ENCODE results near the gene IQCE. TPM values are rescaled to one million over a fixed set of nuclear protein-coding genes. Genes with fewer than 3 reads are reported as not detected.
A peak's percentile ranks its signal among the peaks of the same experiment; 100 is the strongest.

IQCE gene
- total and polyA plus RNA-seq, 10 of the 15 experiments (the other 5 are each of a cell fraction or from before 2014, with no cell fraction given): 0.37 to 8.1 (median 3.7) TPM

DNA sequence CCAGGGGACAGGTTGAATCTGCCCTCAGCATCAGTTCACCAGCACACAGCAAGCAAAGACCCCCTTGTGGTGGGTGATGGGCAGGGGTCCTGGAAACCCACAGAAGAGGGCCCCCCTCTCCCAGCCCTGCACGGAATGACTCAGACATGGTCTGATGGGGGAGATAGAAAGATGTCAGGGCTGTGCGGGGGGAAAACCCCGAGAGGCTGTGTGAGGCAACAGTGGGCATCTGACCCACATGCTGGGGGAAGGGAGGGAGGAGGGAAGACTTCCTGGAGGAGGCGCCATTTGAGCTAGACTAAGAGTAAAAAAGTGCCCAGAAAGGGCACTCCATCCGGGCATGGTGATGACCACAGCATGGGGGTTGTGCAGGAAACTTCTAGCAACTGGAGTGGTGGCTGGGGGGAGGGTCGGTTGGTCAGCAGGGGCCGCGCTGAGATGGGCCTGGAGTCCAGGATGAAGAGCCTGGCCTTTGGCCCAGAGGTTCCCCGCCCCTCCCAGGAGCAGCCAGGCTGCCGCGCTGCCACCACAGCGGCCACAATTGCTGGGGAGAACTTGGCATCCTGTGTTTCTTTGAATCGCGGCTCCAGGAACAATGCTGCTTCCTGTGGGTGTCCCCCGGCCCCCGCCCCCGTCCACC is 36.7 kb upstream of the IQCE start (continued):
- TF ChIP-seq KDM1A (IDR thresholded peaks at IDR 0.05; ENCODE audit: borderline replicate concordance) (no peak), MTA3 (IDR thresholded peaks at IDR 0.05; ENCODE audit: borderline replicate concordance, low read length) (peak; percentile 37; the same call in 1 of the 2 replicates), LARP7 (IDR thresholded peaks at IDR 0.05) (no peak), USF1 (IDR thresholded peaks at IDR 0.05; ENCODE audit: borderline replicate concordance, extremely low read length, insufficient read depth, low read depth, low read length) (no peak), SMAD1 (IDR thresholded peaks at IDR 0.05; ENCODE audit: low read depth, partially characterized antibody) (no peak), FOXM1 (IDR thresholded peaks at IDR 0.05; ENCODE audit: low read depth, low read length) (no peak), EZH2 (IDR thresholded peaks at IDR 0.05; ENCODE audit: borderline replicate concordance, control insufficient read depth, low read depth, low read length) (no peak), FOS (IDR thresholded peaks at IDR 0.05; ENCODE audit: borderline replicate concordance, extremely low read depth, insufficient read length) (no peak), SIX5 (IDR thresholded peaks at IDR 0.05; ENCODE audit: low read depth, low read length, severe bottlenecking) (no peak), SUPT20H (IDR thresholded peaks at IDR 0.05; ENCODE audit: borderline replicate concordance, control insufficient read depth, low read depth, low read length) (no peak), NR2C2 (IDR thresholded peaks at IDR 0.05; ENCODE audit: borderline replicate concordance, control insufficient read depth, insufficient read length, low read depth) (no peak), RAD21 (IDR thresholded peaks at IDR 0.05; ENCODE audit: insufficient read depth, low read depth, low read length) (no peak), SRF (IDR thresholded peaks at IDR 0.05; ENCODE audit: low read depth in 2 of 2, low read length in 2 of 2) (peak in 1 of 2 experiments; percentile 46; a peak in 2 of 4 replicates), BRCA1 (IDR thresholded peaks at IDR 0.05; ENCODE audit: low read depth, low read length) (no peak), GATAD2B (conservative IDR thresholded peaks at IDR 0.05; ENCODE audit: low read depth) (peak; percentile 58; the same call in 1 of the 2 replicates), TCF7 (IDR thresholded peaks at IDR 0.05; ENCODE audit: borderline replicate concordance) (no peak), RBBP5 (conservative IDR thresholded peaks at IDR 0.05) (no peak), ZNF384 (IDR thresholded peaks at IDR 0.05; ENCODE audit: borderline replicate concordance, low read depth, low read length) (no peak), CBX3 (IDR thresholded peaks at IDR 0.05; ENCODE audit: borderline replicate concordance, low read depth) (no peak), ZNF592 (IDR thresholded peaks at IDR 0.05) (no peak), STAT1 (conservative IDR thresholded peaks at IDR 0.05) (no peak), JUNB (IDR thresholded peaks at IDR 0.05) (peak; percentile 63)
- TF ChIP-seq, protein P1, sequence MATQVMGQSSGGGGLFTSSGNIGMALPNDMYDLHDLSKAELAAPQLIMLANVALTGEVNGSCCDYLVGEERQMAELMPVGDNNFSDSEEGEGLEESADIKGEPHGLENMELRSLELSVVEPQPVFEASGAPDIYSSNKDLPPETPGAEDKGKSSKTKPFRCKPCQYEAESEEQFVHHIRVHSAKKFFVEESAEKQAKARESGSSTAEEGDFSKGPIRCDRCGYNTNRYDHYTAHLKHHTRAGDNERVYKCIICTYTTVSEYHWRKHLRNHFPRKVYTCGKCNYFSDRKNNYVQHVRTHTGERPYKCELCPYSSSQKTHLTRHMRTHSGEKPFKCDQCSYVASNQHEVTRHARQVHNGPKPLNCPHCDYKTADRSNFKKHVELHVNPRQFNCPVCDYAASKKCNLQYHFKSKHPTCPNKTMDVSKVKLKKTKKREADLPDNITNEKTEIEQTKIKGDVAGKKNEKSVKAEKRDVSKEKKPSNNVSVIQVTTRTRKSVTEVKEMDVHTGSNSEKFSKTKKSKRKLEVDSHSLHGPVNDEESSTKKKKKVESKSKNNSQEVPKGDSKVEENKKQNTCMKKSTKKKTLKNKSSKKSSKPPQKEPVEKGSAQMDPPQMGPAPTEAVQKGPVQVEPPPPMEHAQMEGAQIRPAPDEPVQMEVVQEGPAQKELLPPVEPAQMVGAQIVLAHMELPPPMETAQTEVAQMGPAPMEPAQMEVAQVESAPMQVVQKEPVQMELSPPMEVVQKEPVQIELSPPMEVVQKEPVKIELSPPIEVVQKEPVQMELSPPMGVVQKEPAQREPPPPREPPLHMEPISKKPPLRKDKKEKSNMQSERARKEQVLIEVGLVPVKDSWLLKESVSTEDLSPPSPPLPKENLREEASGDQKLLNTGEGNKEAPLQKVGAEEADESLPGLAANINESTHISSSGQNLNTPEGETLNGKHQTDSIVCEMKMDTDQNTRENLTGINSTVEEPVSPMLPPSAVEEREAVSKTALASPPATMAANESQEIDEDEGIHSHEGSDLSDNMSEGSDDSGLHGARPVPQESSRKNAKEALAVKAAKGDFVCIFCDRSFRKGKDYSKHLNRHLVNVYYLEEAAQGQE (IDR thresholded peaks at IDR 0.05; ENCODE audit: low read depth, low read length): no peak
